Suprapubic skin (tissue), 4 donors: Measurements from ENCODE around the gene CCDC191. TPM values are rescaled to one million over a fixed set of nuclear protein-coding genes. Genes with fewer than 3 reads are reported as not detected.

Experiments
- DNase-seq, 2 donors: peaks; one replicate each; pipeline ENCODE4 v3.0.0-alpha.2; 2019; ENCODE audit warnings: low spot score in 2 of 2
- H3K27ac ChIP-seq: fragments of 200-600 bp; sonication (generic); one replicate; pipeline ENCODE4 v1.5.1; 2019
- H3K27me3 ChIP-seq: fragments of 200-600 bp; sonication (generic); one replicate; pipeline ENCODE4 v1.5.1; 2019
- H3K36me3 ChIP-seq: fragments of 200-600 bp; sonication (generic); one replicate; pipeline ENCODE4 v1.5.1; 2019
- H3K4me1 ChIP-seq: fragments of 200-600 bp; sonication (generic); one replicate; pipeline ENCODE4 v1.5.1; 2019
- H3K4me3 ChIP-seq: fragments of 200-600 bp; sonication (generic); one replicate; pipeline ENCODE4 v1.5.1; 2019; ENCODE audit warnings: mild to moderate bottlenecking
- H3K9me3 ChIP-seq: fragments of 200-600 bp; sonication (generic); one replicate; pipeline ENCODE4 v1.5.1; 2019
- CTCF ChIP-seq, 2 donors: fragments of 200-600 bp in 1 of 2; fragments of 450-650 bp in 1 of 2; sonication (generic) in 1 of 2; IDR thresholded peaks; one replicate each; pipeline ENCODE4 v1.5.1; 2016 to 2019; ENCODE audit warnings: antibody characterized with exemption in 2 of 2, mild to moderate bottlenecking in 1 of 2, moderate library complexity in 1 of 2
- EP300 ChIP-seq: sonication (generic); formaldehyde crosslinking; IDR thresholded peaks from one replicate; pipeline ENCODE4 v1.6.1; 2017; ENCODE audit warnings: antibody characterized with exemption
- POLR2A ChIP-seq, 2 donors: fragments of 450-650 bp; IDR thresholded peaks; one replicate each; pipeline ENCODE4 v1.6.1; 2017; ENCODE audit warnings: antibody characterized with exemption in 2 of 2, mild to moderate bottlenecking in 2 of 2, moderate library complexity in 2 of 2
- POLR2AphosphoS5 ChIP-seq, 3 donors: sonication (generic); formaldehyde crosslinking; IDR thresholded peaks; one replicate each; pipeline ENCODE4 v1.6.1; 2017; ENCODE audit warnings: antibody characterized with exemption in 3 of 3
- WGBS: methylation state at CpG from one replicate; pipeline ENCODE4 v1.1.5; 2018; 5-methylcytosine and 5-hydroxymethylcytosine counted together
- total RNA-seq, 4 donors: library from RNA; depleted of rRNA; stranded (reverse); fragments of >200 nt; gene quantifications; one replicate each; pipeline ENCODE4 v1.1.0, GENCODE V29; 2016

The CCDC191 gene
- total RNA-seq, 4 donors from 2014 or later: 2.6 to 10.9 (median 4.8) TPM

DNA sequence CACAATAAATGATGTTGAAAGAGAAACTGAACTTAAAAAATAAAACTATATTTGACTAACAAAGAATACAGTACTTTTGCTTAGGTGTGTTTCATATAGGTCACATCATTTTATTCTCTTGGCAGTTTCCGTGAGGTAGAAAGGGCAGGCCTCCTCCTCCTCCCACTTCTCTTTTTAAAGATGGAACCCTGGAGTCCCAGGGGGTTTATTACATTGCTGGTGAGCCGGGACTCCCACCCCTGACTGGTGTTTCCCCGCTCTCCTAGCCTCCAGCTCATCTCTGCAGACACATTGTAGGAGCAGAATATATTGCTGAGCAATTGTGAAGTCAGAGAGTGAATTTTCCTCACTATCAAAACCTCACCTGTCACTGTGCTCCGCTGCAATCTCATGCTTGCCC lies 78.5 kb downstream of the CCDC191 start:
- H3K9me3 ChIP-seq: no peaks in the 10 kb centered on the region
- H3K36me3 ChIP-seq: peaks cover 29% of the 10 kb centered on the region
- no peak overlapping the region for H3K4me3 ChIP-seq
- no peak overlapping the region for H3K27ac ChIP-seq
- WGBS: 89% methylated on average over 4 of the region's 4 CpGs
- no peaks in the 10 kb centered on the region for H3K4me1 ChIP-seq
- no peak for DNase-seq
- no peaks in the 10 kb centered on the region for H3K27me3 ChIP-seq
- TF ChIP-seq POLR2A (IDR thresholded peaks at IDR 0.05) (no peak), EP300 (no peak), CTCF (IDR thresholded peaks at IDR 0.05) (no peak), POLR2AphosphoS5 (IDR thresholded peaks at IDR 0.05) (no peak)

GRCh38 chr3:113968986-113969385 lies 87.3 kb downstream of the CCDC191 start:
- no peak overlapping the region for H3K4me3 ChIP-seq
- 24% methylated on average over 2 of the region's 2 CpGs for WGBS
- H3K9me3 ChIP-seq: no peaks in the 10 kb centered on the region
- no peak for DNase-seq
- no peaks in the 10 kb centered on the region for H3K27me3 ChIP-seq
- no peaks in the 10 kb centered on the region for H3K4me1 ChIP-seq
- peaks cover 7% of the 10 kb centered on the region for H3K36me3 ChIP-seq
- no peak overlapping the region for H3K27ac ChIP-seq
- no peak for TF ChIP-seq EP300
- no peak for TF ChIP-seq CTCF (IDR thresholded peaks at IDR 0.05)
- no peak for TF ChIP-seq POLR2AphosphoS5 (IDR thresholded peaks at IDR 0.05)
- TF ChIP-seq POLR2A (IDR thresholded peaks at IDR 0.05): no peak

DNA sequence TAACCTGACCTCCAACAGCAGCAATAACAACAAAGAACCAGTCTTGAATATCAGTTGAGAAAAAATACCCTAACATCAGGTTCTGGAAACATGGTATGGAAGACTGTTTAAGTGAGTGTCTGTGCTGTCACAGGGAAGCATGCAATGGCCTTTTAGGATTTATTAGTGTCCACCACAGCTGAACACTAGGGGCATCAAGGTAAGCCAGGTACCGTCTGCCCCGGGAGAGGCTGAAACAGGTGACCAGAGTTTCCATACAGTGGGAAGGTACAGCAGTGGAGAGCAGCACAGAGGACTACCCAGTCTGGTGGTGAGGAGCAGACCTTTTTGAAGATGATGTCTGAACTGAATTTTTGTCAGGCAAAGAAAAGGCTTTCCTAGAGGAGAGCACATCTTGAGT lies 90.2 kb downstream of the CCDC191 start:
- no peak overlapping the region for H3K4me3 ChIP-seq
- H3K36me3 ChIP-seq: peaks cover 7% of the 10 kb centered on the region
- H3K9me3 ChIP-seq: no peaks in the 10 kb centered on the region
- H3K27me3 ChIP-seq: no peaks in the 10 kb centered on the region
- 96% methylated on average over 2 of the region's 2 CpGs for WGBS
- H3K27ac ChIP-seq: no peak overlapping the region
- no peak for TF ChIP-seq EP300
- no peak for TF ChIP-seq POLR2A (IDR thresholded peaks at IDR 0.05)
- no peak for TF ChIP-seq POLR2AphosphoS5 (IDR thresholded peaks at IDR 0.05)
- no peak for TF ChIP-seq CTCF (IDR thresholded peaks at IDR 0.05)
- DNase-seq: no peak
- no peaks in the 10 kb centered on the region for H3K4me1 ChIP-seq

DNA sequence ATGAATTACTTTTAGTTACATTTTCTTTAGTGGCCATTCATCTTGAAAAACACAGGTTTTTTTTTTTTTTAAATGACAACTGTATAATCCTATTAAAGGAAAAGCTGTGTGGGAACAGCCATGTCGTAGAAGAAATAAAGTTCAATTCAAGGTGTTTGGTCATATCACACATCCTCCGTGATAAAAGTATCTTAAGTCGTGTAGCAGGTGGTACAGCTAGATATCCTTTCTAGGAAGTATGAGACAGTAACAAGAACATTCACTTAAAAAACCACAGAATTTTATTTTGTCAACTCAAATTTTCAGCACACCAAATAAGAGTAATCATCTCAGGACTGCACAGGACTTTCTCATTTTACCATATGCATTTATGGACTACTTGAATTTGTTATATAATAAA lies 92.4 kb downstream of the CCDC191 start:
- no peaks in the 10 kb centered on the region for H3K4me1 ChIP-seq
- DNase-seq: no peak

GRCh38 chr3:113954091-113954685 lies 102.1 kb downstream of the CCDC191 start:
- Histone ChIP-seq H3K27ac (no peak overlapping the region), H3K4me3 (no peak overlapping the region), H3K4me1 (peaks cover 6% of the 10 kb centered on the region), H3K27me3 (no peaks in the 10 kb centered on the region), H3K36me3 (peaks cover 4% of the 10 kb centered on the region), H3K9me3 (no peaks in the 10 kb centered on the region)
- no peak for TF ChIP-seq POLR2AphosphoS5 (IDR thresholded peaks at IDR 0.05)
- no peak for TF ChIP-seq CTCF (IDR thresholded peaks at IDR 0.05)
- no peak for TF ChIP-seq EP300
- TF ChIP-seq POLR2A (IDR thresholded peaks at IDR 0.05): no peak
- 45% methylated on average over 8 of the region's 8 CpGs for WGBS
- DNase-seq: no peak

More for the DNA sequence above, 92.4 kb downstream of the CCDC191 start:
- Histone ChIP-seq H3K27me3 (no peaks in the 10 kb centered on the region), H3K9me3 (no peaks in the 10 kb centered on the region), H3K27ac (no peak overlapping the region), H3K4me3 (no peak overlapping the region), H3K36me3 (peaks cover 7% of the 10 kb centered on the region)
- no peak for TF ChIP-seq POLR2A (IDR thresholded peaks at IDR 0.05)
- TF ChIP-seq POLR2AphosphoS5 (IDR thresholded peaks at IDR 0.05): no peak
- no peak for TF ChIP-seq EP300
- TF ChIP-seq CTCF (IDR thresholded peaks at IDR 0.05): no peak
- WGBS: 95% methylated on average over 3 of the region's 3 CpGs
